Astrocyte of the spinal cord (primary cell): ENCODE results near the gene FRY.

Source experiments
- DNase-seq: peaks from one replicate; pipeline ENCODE4 v3.0.0; 2011; ENCODE audit warnings: low read depth, low spot score
- H3K4me3 ChIP-seq: 2 replicates; pipeline ENCODE4 v1.5.1; 2011; ENCODE audit warnings: low read depth, mild to moderate bottlenecking, low read length, moderate library complexity
- CTCF ChIP-seq: IDR thresholded peaks from 2 replicates; pipeline ENCODE4 v1.5.1; 2012; ENCODE audit warnings: low read depth, mild to moderate bottlenecking, low read length, inconsistent platforms
- in situ Hi-C: cut with HindIII; loops from 2 replicates; pipeline ENCODE4 v1.10.0; 2017; ENCODE audit warnings: low sequenced_read_pairs

FRY gene

GRCh38 chr13:32265726-32266125, 234.2 kb downstream of the FRY start:
- in situ Hi-C loops = no loop called here
- no peak for TF ChIP-seq CTCF
- no peak for DNase-seq
- H3K4me3 ChIP-seq = no peak overlapping the region

- DNase-seq = no peak
- H3K4me3 ChIP-seq = no peak overlapping the region
- TF ChIP-seq CTCF = no peak
- in situ Hi-C loops = no loop called here
Observed at GRCh38 chr13:32266130-32266529, 234.6 kb downstream of the FRY start.

- no peak overlapping the region for H3K4me3 ChIP-seq
- in situ Hi-C loops = no loop called here
- no peak for DNase-seq
- TF ChIP-seq CTCF = peak; percentile 62
Observed at GRCh38 chr13:32267836-32268439, 236.4 kb downstream of the FRY start.

GRCh38 chr13:32272021-32272683, 240.6 kb downstream of the FRY start:
- in situ Hi-C loops = no loop called here
- no peak for TF ChIP-seq CTCF
- no peak for DNase-seq
- no peak overlapping the region for H3K4me3 ChIP-seq

- in situ Hi-C loops = no loop called here
- DNase-seq = no peak
- no peak for TF ChIP-seq CTCF
- no peak overlapping the region for H3K4me3 ChIP-seq
Observed at GRCh38 chr13:32277839-32278238, 246.3 kb downstream of the FRY start.

GRCh38 chr13:32278426-32278825, 246.9 kb downstream of the FRY start:
- in situ Hi-C loops = no loop called here
- DNase-seq = peak; percentile 60
- no peak for TF ChIP-seq CTCF
- H3K4me3 ChIP-seq = no peak overlapping the region
